DOHH2 (cell line): Measurements from ENCODE around the gene SUFU.

Source experiments
- H3F3A ChIP-seq: fragments of 200-600 bp; sonication (generic), shearing (Covaris generic); 2 replicates; pipeline ENCODE4 v1.6.0; 2016; ENCODE audit warnings: antibody characterized with exemption, mild to moderate bottlenecking; ENCODE audit not compliant: control insufficient read depth, insufficient read depth
- H3K27ac ChIP-seq: fragments of 200-600 bp; sonication (generic); 2 replicates; pipeline ENCODE4 v1.5.1; 2014; ENCODE audit warnings: low read depth, mild to moderate bottlenecking, low read length, moderate library complexity
- H3K27me3 ChIP-seq: fragments of 200-600 bp; sonication (generic); 2 replicates; pipeline ENCODE4 v1.6.1; 2014; ENCODE audit warnings: mild to moderate bottlenecking, low read length, mixed read lengths; ENCODE audit not compliant: control insufficient read depth
- H3K36me3 ChIP-seq: fragments of 200-600 bp; sonication (generic); 2 replicates; pipeline ENCODE4 v1.6.1; 2014; ENCODE audit warnings: mild to moderate bottlenecking, low read length, moderate library complexity, mixed read lengths; ENCODE audit not compliant: control insufficient read depth
- H3K4me1 ChIP-seq: fragments of 200-600 bp; sonication (generic); 2 replicates; pipeline ENCODE4 v1.6.1; 2014; ENCODE audit warnings: mild to moderate bottlenecking, low read length, mixed read lengths; ENCODE audit not compliant: control insufficient read depth
- H3K4me2 ChIP-seq: fragments of 200-600 bp; sonication (generic); 2 replicates; pipeline ENCODE4 v1.6.0; 2014; ENCODE audit warnings: mild to moderate bottlenecking, low read length, moderate library complexity
- H3K4me3 ChIP-seq: fragments of 200-600 bp; sonication (generic); 2 replicates; pipeline ENCODE4 v1.5.1; 2014; ENCODE audit warnings: mild to moderate bottlenecking, low read length, mixed read lengths
- H3K79me2 ChIP-seq: fragments of 200-600 bp; sonication (generic); 2 replicates; pipeline ENCODE4 v1.6.1; 2014; ENCODE audit warnings: mild to moderate bottlenecking, low read length, mixed read lengths; ENCODE audit not compliant: control insufficient read depth
- H3K9me2 ChIP-seq: fragments of 200-600 bp; sonication (generic); replicated peaks from 2 replicates; pipeline ENCODE4 v1.6.1; 2014; ENCODE audit warnings: mild to moderate bottlenecking, low read length, mixed read lengths; ENCODE audit not compliant: control insufficient read depth
- H3K9me3 ChIP-seq: fragments of 200-600 bp; sonication (generic); 2 replicates; pipeline ENCODE4 v1.6.1; 2014; ENCODE audit warnings: antibody characterized with exemption, low read length, mixed read lengths; ENCODE audit not compliant: control insufficient read depth, insufficient read depth
- H4K20me1 ChIP-seq: fragments of 200-600 bp; sonication (generic); 2 replicates; pipeline ENCODE4 v1.6.0; 2014; ENCODE audit warnings: low read depth, mild to moderate bottlenecking, antibody characterized with exemption, low read length, moderate library complexity; ENCODE audit not compliant: control insufficient read depth, insufficient read depth
- CTCF ChIP-seq: fragments of 200-600 bp; sonication (generic); IDR thresholded peaks from one replicate; pipeline ENCODE4 v1.5.1; 2014; ENCODE audit warnings: antibody characterized with exemption, mild to moderate bottlenecking, low read depth, low read length; ENCODE audit not compliant: poor library complexity, severe bottlenecking
- EZH2phosphoT487 ChIP-seq: fragments of 200-600 bp; sonication (generic); IDR thresholded peaks from 2 replicates; pipeline ENCODE4 v1.6.1; 2017; ENCODE audit warnings: borderline replicate concordance, mild to moderate bottlenecking, antibody characterized with exemption, low read length, moderate library complexity, mixed read lengths

The SUFU gene

DNA sequence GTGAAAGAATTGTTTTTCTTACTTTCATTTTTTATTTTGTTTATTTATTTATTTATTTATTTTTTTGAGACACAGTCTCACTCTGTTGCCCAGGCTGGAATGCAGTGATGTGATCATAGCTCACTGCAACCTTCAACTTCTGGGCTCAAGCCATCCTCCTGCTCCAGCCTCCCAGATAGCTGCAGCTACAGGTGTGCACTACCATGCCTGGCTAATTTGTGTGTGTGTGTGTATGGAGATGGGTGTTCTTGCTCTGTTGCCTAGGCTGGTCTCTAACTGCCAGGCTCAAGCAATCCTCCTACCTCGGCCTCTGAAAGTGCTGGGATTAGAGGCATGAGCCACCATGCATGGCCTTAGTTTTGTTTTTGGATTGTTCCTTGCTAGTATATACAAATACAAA, 85.1 kb downstream of the SUFU start:
- Histone ChIP-seq H3K27me3 (no peaks in the 10 kb centered on the region), H3K4me2 (no peak overlapping the region), H3K9me2 (no peaks in the 10 kb centered on the region), H3K4me1 (no peaks in the 10 kb centered on the region), H3K27ac (no peak overlapping the region), H3K9me3 (no peaks in the 10 kb centered on the region), H3F3A (peaks cover 3% of the 10 kb centered on the region; the same call in 1 of the 2 replicates), H3K36me3 (no peaks in the 10 kb centered on the region), H3K4me3 (no peak overlapping the region), H4K20me1 (no peaks in the 10 kb centered on the region), H3K79me2 (no peaks in the 10 kb centered on the region)
- no peak for TF ChIP-seq CTCF
- TF ChIP-seq EZH2phosphoT487 = no peak

GRCh38 chr10:102593074-102593803, 89.5 kb downstream of the SUFU start:
- Histone ChIP-seq H3K27me3 (no peaks in the 10 kb centered on the region), H3K4me3 (no peak overlapping the region), H3K36me3 (no peaks in the 10 kb centered on the region), H3F3A (no peaks in the 10 kb centered on the region), H3K79me2 (no peaks in the 10 kb centered on the region), H3K9me2 (no peaks in the 10 kb centered on the region), H4K20me1 (no peaks in the 10 kb centered on the region), H3K4me1 (no peaks in the 10 kb centered on the region), H3K4me2 (no peak overlapping the region), H3K9me3 (no peaks in the 10 kb centered on the region), H3K27ac (no peak overlapping the region)
- TF ChIP-seq EZH2phosphoT487 (no peak), CTCF (no peak)

DNA sequence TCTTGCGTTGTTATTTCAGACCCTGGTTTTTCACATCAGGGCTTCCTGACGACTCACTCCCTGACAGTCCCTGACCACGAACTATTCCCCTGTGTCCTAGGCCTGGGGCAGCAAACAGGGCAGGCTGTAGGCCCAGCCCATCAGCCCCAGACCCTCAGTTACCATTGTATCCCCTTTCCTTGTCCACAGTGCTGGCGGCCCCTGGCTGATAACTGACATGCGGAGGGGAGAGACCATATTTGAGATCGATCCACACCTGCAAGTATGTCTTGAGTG, 90.0 kb downstream of the SUFU start:
- no peaks in the 10 kb centered on the region for H3K27me3 ChIP-seq
- TF ChIP-seq EZH2phosphoT487 (no peak), CTCF (no peak)
- H3K9me3 ChIP-seq = no peaks in the 10 kb centered on the region
- H3K36me3 ChIP-seq = no peaks in the 10 kb centered on the region
- H3K4me2 ChIP-seq = no peak overlapping the region
- no peaks in the 10 kb centered on the region for H3K4me1 ChIP-seq
- no peak overlapping the region for H3K27ac ChIP-seq
- H3F3A ChIP-seq = no peaks in the 10 kb centered on the region
- H3K9me2 ChIP-seq = no peaks in the 10 kb centered on the region
- H3K79me2 ChIP-seq = no peaks in the 10 kb centered on the region
- H3K4me3 ChIP-seq = no peak overlapping the region
- H4K20me1 ChIP-seq = no peaks in the 10 kb centered on the region
